HUES48 (cell line): Measurements from ENCODE around the gene GAREM1.

Source experiments
- H3K27ac ChIP-seq: one replicate; pipeline ENCODE4 v1.7.0; 2013; ENCODE audit warnings: low read depth, low read length, inconsistent platforms
- H3K27me3 ChIP-seq: 2 replicates; pipeline ENCODE4 v1.6.1; 2013; ENCODE audit warnings: mild to moderate bottlenecking, low read length; ENCODE audit not compliant: control insufficient read depth, insufficient read depth
- H3K36me3 ChIP-seq: 2 replicates; pipeline ENCODE4 v1.6.1; 2013; ENCODE audit warnings: low read length; ENCODE audit not compliant: control insufficient read depth, insufficient read depth
- H3K4me1 ChIP-seq: 2 replicates; pipeline ENCODE4 v1.6.1; 2013; ENCODE audit warnings: mild to moderate bottlenecking, low read length; ENCODE audit not compliant: control insufficient read depth, insufficient read depth
- H3K4me3 ChIP-seq: 2 replicates; pipeline ENCODE4 v1.5.1; 2013; ENCODE audit warnings: mild to moderate bottlenecking, low read depth, low read length
- H3K9ac ChIP-seq: 2 replicates; pipeline ENCODE4 v1.6.1; 2013; ENCODE audit warnings: mild to moderate bottlenecking, low read depth, low read length, moderate library complexity
- H3K9me3 ChIP-seq: 2 replicates; pipeline ENCODE4 v1.6.1; 2013; ENCODE audit warnings: low read length; ENCODE audit not compliant: control insufficient read depth, insufficient read depth

GAREM1 gene

DNA sequence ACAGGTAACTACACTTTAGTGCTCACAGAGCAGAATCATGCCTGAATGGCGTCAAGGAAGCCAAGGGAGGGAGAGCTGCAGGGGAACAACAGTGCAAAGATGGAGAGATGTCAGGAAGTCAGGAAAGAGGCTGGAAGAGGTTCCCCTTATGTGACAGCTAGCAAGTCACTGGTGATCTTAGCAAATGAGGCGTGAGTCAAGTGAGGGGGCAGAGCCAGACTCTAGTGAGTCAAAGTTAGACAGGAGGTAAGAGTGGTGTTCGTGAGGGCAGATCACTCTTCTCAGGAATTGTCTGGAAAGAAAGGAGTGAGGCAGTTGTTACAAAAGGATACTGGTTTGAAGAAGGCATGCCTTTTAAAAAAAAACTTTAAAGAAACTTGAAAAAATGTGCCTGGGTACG is 193.8 kb downstream of the GAREM1 start:
- Histone ChIP-seq H3K27ac (no peak overlapping the region), H3K4me3 (no peak overlapping the region)

DNA sequence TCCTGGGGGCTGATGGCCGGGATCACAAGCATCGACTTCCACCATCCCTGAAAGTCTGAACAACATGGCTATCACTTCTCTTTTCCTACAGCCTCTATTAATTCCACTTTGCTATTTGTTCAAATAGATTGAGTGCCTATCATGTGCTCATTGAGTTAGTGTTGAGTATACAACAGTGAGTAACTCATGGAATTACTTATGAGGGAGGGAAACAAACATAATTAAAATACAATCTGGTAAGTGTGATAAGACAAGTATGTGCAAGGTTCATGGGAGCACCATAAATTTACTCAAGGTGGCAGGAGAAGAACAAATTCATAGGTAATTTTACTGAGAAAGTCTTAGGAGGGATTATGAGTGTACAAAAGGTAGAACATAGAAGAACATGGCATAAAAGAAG is 194.4 kb downstream of the GAREM1 start:
- no peak overlapping the region for H3K4me3 ChIP-seq

More for the DNA sequence above, 193.8 kb downstream of the GAREM1 start:
- Histone ChIP-seq H3K9ac (no peak overlapping the region), H3K27me3 (no peaks in the 10 kb centered on the region), H3K4me1 (peaks cover 3% of the 10 kb centered on the region; the same call in 1 of the 2 replicates), H3K9me3 (no peaks in the 10 kb centered on the region), H3K36me3 (no peaks in the 10 kb centered on the region)

DNA sequence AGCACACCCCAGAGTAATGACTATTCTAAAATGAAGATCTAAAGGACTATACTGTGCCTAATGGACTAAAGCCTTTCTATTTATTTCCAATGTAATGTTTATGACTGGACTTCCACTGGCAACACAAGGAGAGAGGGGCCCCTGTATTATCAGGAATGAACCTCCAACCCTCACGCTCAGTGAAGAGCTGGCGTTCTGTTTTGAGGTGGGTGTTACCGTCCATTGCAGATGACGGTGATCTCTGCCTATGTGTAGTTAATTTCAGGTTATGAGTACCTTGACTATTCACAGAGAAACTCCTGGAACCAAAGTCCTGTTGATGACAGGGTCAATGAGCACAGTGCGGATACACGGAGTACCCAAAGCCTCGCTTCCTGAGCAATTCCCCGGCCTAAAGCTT is 195.5 kb downstream of the GAREM1 start:
- H3K4me3 ChIP-seq = no peak overlapping the region
- no peaks in the 10 kb centered on the region for H3K36me3 ChIP-seq
- H3K9me3 ChIP-seq = no peaks in the 10 kb centered on the region
- no peak overlapping the region for H3K27ac ChIP-seq
- peaks cover 5% of the 10 kb centered on the region; the same call in 1 of the 2 replicates for H3K4me1 ChIP-seq
- H3K27me3 ChIP-seq = no peaks in the 10 kb centered on the region
- no peak overlapping the region for H3K9ac ChIP-seq

More for the DNA sequence above, 194.4 kb downstream of the GAREM1 start:
- H3K4me1 ChIP-seq = peaks cover 5% of the 10 kb centered on the region; the same call in 1 of the 2 replicates
- H3K9ac ChIP-seq = no peak overlapping the region
- no peaks in the 10 kb centered on the region for H3K36me3 ChIP-seq
- no peaks in the 10 kb centered on the region for H3K9me3 ChIP-seq
- H3K27ac ChIP-seq = no peak overlapping the region
- no peaks in the 10 kb centered on the region for H3K27me3 ChIP-seq

DNA sequence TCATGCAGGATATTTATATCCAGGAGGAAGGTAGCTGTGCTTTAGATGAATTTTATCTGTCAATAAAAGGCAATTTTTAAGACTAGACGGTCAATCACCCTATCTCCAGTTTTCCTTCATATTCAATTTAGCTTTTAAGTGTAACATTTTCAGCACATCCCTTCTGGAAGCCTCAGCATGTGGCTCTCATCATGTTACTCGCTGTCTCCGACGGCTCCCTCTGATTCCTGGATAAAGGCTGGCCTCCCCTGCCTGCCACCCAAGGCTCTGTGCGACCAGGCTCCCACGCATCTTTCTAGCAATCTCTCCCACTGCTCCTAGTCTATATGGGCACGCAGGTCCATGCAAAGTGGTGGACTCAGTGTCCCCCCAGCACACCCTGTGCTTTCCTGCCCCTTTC is 196.4 kb downstream of the GAREM1 start:
- 0 out of 2 replicates have a peak, but pooled peaks cover 5% of the 10 kb centered on the region for H3K36me3 ChIP-seq
- H3K9ac ChIP-seq = no peak overlapping the region
- H3K4me1 ChIP-seq = peaks cover 5% of the 10 kb centered on the region; the same call in 1 of the 2 replicates
- no peak overlapping the region for H3K27ac ChIP-seq
- no peaks in the 10 kb centered on the region for H3K27me3 ChIP-seq
- no peaks in the 10 kb centered on the region for H3K9me3 ChIP-seq
- H3K4me3 ChIP-seq = no peak overlapping the region

DNA sequence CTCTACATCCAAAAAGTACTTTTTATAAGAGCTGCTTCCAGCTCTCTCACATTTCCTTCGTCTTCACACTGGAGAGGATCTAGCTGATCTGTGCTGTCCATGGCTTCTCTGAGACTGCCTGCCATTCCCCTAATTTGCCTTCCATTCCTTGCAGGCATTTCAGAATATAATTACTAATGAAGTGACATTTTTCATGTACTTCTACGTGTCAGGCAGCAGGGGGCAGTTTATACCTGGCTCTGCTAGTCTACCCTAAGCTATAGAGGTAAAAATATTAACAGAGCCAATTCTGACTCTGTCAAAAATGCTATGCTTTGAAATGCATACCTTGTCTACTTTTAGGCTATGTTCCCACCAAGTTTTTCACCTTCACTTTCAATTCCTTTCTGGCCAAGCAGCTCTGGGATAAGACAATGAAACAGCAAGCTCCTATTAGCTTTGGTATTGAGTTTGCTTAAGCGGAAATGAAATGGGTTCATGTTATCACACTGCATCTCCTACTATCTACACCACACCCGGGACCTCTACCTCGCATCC is 198.9 kb downstream of the GAREM1 start:
- Histone ChIP-seq H3K4me1 (peaks cover 5% of the 10 kb centered on the region; the same call in 1 of the 2 replicates), H3K4me3 (no peak overlapping the region), H3K36me3 (0 out of 2 replicates have a peak, but pooled peaks cover 5% of the 10 kb centered on the region), H3K9me3 (no peaks in the 10 kb centered on the region), H3K9ac (no peak overlapping the region), H3K27me3 (no peaks in the 10 kb centered on the region), H3K27ac (no peak overlapping the region)

DNA sequence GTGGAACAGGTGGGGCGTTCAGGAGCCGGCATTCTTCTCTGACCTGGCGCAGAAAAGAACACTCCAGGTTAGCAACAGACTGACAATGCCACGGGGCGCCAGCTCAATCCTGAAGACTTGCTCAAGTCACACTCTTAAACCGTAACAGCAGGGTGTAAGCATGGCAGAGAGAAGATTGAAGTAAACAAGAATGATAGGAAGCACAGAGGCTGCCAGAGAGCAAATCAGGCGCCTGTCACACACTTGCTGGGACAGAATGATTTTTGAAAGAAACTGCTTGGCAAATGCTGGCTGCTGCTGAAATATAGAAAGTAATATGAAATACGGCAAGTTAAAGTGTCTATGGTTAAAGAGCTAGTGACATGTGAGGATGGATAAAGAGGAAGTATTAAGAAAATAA is 200.3 kb downstream of the GAREM1 start:
- H3K9me3 ChIP-seq = no peaks in the 10 kb centered on the region
- H3K9ac ChIP-seq = no peak overlapping the region
- no peak overlapping the region for H3K4me3 ChIP-seq
- H3K27ac ChIP-seq = no peak overlapping the region
- H3K36me3 ChIP-seq = 0 out of 2 replicates have a peak, but pooled peaks cover 5% of the 10 kb centered on the region
- H3K27me3 ChIP-seq = no peaks in the 10 kb centered on the region
- H3K4me1 ChIP-seq = peaks cover 5% of the 10 kb centered on the region; the same call in 1 of the 2 replicates

DNA sequence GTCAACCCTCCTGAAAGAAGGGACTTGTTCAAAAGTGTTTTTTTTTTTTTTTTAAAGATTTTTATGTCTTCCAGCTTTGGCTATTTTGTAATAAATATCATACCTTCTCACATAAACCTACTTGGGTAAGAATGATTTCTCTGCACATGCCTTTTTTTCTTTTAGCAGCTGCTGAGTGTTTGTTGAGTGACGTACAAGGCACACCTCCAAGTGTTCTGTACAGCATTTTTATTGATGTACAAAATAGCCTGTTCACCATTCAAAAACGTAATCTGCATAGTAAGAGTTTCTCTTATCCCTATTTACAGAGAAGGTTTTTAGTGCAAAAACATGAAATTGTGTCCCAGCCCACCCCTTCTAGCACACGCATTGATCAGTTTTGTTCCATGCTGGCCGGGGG is 203.2 kb downstream of the GAREM1 start:
- H3K27ac ChIP-seq = no peak overlapping the region
- H3K9ac ChIP-seq = no peak overlapping the region
- peaks cover 5% of the 10 kb centered on the region; the same call in 1 of the 2 replicates for H3K4me1 ChIP-seq
- H3K27me3 ChIP-seq = no peaks in the 10 kb centered on the region
- 0 out of 2 replicates have a peak, but pooled peaks cover 5% of the 10 kb centered on the region for H3K36me3 ChIP-seq
- no peak overlapping the region for H3K4me3 ChIP-seq
- no peaks in the 10 kb centered on the region for H3K9me3 ChIP-seq

DNA sequence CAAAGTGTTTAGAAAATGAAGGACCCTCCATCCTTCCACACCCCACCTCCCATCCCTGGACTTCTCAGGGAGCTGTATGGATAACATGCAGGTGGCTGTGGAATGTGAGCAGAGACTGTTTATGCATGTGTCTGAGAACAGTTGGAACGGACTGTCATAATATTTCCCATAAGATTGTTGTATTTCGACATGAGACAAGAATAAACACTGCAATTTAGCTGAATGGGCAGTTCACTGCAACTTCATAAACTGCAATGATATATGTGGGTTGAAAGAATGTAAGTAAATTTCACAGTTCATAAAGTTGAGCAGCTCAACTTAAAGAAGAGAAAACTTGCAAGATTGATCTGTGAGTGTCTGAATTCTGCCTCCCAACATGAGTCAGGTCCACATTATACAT is 206.3 kb downstream of the GAREM1 start:
- 0 out of 2 replicates have a peak, but pooled peaks cover under 1% of the 10 kb centered on the region for H3K36me3 ChIP-seq
- no peaks in the 10 kb centered on the region for H3K9me3 ChIP-seq
- no peaks in the 10 kb centered on the region for H3K27me3 ChIP-seq
- H3K4me3 ChIP-seq = no peak overlapping the region
- H3K9ac ChIP-seq = no peak overlapping the region
- H3K4me1 ChIP-seq = no peaks in the 10 kb centered on the region
- H3K27ac ChIP-seq = no peak overlapping the region

DNA sequence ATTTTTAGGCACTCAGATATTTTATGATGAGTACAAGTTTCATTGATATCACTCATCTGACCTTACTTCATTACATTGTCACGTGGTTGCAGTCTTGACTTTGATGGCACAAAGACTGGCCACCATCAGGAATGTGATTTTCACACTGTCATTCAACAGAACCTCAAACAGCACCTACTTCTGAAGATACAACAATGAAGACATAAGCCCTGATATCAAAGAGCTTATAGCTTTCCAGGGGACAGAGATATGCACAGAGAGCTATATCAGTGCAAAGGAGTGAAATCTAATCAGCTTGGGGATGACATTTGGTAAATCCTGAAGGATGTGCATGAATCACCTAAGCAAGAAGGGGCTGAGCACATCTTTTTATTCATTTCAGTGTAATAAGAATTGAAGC is 208.6 kb downstream of the GAREM1 start:
- Histone ChIP-seq H3K36me3 (no peaks in the 10 kb centered on the region), H3K4me3 (no peak overlapping the region), H3K27ac (no peak overlapping the region)

DNA sequence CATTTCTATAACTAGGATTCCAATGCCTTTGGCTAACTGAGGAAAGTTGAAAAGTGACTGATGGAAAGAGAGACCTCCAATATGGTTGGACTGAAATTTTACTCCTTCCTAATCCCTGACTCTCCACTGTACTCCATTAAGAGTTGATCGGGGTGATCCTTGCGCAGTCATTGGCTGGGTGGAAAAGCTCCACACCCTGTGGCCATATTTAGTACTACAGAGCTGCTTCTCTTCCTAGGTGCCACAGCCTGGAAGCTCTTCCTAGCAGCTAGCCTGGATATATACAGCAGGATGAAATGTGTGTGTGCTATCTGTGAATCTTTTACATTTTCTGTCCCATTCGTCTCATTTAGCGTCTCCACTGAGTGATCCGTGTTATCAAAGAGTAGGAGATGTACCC is 209.7 kb downstream of the GAREM1 start:
- H3K9ac ChIP-seq = no peak overlapping the region
- H3K4me1 ChIP-seq = no peaks in the 10 kb centered on the region
- H3K36me3 ChIP-seq = no peaks in the 10 kb centered on the region
- no peak overlapping the region for H3K27ac ChIP-seq
- H3K4me3 ChIP-seq = no peak overlapping the region
- H3K27me3 ChIP-seq = no peaks in the 10 kb centered on the region
- no peaks in the 10 kb centered on the region for H3K9me3 ChIP-seq

More for the DNA sequence above, 208.6 kb downstream of the GAREM1 start:
- Histone ChIP-seq H3K9ac (no peak overlapping the region), H3K4me1 (no peaks in the 10 kb centered on the region), H3K27me3 (no peaks in the 10 kb centered on the region), H3K9me3 (no peaks in the 10 kb centered on the region)

DNA sequence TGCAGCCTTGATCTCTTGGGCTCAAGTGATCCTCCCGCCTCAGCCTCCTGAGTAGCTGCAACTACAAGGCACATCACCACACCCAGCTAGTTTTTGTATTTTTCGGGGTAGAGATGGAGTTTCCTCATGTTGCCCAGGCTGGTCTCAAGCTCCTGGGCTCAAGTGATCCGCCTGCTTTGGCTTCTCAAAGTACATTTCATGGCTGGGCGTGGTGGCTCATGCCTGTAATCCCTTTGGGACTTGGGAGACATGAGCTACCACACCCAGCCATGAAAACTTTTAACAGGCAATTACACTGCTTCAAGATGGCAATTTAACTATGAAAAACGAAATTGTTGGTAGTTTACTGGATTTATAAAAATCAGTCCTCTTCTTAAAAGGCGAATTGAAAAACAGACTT is 211.1 kb downstream of the GAREM1 start:
- no peak overlapping the region for H3K4me3 ChIP-seq
- H3K9ac ChIP-seq = no peak overlapping the region
- no peak overlapping the region for H3K27ac ChIP-seq
- H3K4me1 ChIP-seq = no peaks in the 10 kb centered on the region
- H3K9me3 ChIP-seq = no peaks in the 10 kb centered on the region
- H3K27me3 ChIP-seq = no peaks in the 10 kb centered on the region
- H3K36me3 ChIP-seq = no peaks in the 10 kb centered on the region
